DMS 273 treated with DMSO at 0.1 percent for 48 hours (cell line): ENCODE results near the gene TMEM270.

Source experiments
- DNase-seq: peaks from one replicate; lab custom pipeline; 2025; lab: John Stamatoyannopoulos, UW

The TMEM270 gene

GRCh38 chr7:73908123-73908611 is 47.2 kb downstream of the TMEM270 start:
- no peak for DNase-seq

DNA sequence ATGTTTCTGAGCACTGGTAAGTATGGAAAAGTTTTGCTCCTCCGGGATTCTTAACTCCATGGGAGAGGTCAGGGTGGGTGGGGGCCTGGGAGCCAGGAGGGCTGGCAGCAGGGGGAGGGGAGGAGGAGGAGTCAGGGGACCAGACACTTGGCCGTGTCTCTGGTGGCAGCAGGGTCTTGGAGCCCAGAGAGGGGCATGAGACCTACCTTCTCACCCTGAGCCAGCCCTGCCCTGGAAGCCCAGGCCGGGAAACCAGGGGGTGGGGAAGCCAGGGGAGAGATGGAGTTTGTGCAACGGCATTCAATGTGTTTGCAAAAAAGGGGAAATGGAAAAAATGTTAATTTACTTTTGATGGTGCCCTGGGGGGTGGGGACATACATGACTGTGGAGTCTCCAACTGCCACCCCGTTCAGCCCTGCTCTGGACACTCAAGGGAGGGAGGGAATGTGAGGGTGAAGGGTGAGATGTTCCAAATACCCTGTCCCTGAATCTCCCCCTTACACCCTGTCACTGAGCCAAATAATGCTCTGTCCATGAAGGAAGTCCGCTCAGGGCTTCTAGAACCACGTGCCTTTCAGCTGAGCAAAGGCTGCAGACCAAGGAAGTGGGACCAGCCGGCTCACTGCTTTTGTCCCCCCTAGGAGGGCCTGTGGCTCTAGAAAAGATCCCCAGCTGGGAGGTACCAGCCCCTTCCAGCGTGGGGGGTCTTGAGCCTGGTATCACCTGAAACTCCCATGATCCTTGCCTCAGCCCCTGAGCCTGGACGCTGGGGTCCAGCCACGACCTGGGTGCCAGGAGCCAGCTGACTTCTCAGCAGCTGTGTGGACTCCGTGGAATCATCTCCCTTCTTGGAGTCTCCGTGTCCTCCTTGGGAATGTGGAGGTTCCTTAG is 48.3 kb downstream of the TMEM270 start:
- no peak for DNase-seq

GRCh38 chr7:73909996-73910395 is 49.0 kb downstream of the TMEM270 start:
- no peak for DNase-seq

DNA sequence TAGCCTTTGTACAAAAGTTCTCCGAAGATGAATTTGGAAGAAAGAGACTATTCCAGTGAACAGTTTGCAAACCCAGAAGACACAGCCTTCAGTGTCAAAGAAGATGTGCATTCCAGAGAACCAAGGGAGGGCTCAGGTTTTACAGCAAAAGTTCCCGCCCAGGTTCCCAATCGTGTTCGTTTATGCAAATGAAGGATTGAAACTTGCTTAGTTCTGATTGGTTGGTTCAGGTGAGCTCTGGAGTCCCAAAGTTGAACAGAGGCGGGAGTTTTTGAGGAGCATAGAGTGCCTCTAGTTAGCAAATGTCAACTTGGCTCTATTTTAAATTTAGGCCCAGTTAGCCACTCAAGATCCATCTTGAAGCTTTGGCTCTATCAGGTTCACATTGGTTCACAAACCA is 51.3 kb downstream of the TMEM270 start:
- no peak for DNase-seq
